ENCODE results near the gene ATR.
"Not testable (repeated sequence)": the region's sequence is repeated elsewhere in the genome, so short reads cannot be mapped to it uniquely, and the experiment has no call there.

The ATR gene

DNA sequence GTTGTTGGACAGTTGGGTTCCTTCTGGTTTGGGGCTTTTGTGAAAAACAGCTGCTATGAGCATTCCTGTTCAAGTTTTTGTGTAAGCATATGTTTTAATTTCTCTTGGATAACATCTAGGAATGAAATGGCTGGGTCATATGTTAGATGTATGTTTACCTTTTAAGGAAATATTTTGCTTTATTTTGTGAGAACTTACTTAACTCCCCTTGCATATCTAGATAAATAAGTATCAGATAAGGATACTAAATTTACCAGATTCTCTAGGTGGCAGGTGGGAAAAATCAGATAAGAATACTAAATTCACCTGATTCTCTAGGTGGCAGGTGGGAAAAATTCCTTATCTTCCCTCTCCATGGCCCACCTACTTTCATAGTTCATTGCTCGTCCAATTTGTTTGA, 16.6 kb upstream of the ATR start:
- DNase-seq (ENCODE audit: low read depth): no peak

DNA sequence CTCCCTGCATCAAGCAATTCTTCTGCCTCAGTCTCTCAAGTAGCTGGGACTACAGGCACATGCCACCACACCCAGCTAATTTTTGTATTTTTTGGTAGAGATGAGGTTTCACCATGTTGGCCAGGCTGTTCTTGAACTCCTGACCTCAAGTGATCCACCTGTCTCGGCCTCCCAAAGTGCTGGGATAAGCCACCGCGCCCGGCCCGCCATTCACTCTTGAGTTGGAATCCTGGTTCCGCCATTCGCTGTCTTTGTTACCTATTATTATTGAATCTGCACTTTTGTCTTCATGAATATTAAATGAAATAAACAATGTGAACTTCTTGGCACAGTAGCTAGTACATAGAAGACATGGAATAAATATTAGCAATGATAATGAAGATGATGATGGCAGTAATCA, 13.7 kb upstream of the ATR start:
- DNase-seq (ENCODE audit: low read depth): not testable (repeated sequence)

DNA sequence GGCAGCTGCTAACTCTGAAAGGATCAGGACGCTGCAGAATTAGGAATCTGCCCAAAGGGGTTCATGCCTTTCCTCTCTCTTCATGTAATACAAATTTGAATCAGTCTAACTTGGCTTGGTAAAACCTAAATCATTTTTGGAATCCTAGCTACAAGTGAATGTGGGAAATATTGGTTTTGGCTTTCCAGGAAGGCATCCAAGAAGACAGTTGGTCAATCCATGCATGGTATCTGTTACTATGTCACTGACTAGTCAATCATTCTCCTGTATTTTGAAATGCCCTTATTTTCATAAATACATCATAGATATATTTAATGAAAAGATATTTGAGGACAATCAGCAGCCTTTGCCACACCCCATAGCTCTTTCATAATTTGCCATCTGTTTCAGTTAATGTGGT, 10.2 kb upstream of the ATR start:
- DNase-seq (ENCODE audit: low read depth): no peak

DNA sequence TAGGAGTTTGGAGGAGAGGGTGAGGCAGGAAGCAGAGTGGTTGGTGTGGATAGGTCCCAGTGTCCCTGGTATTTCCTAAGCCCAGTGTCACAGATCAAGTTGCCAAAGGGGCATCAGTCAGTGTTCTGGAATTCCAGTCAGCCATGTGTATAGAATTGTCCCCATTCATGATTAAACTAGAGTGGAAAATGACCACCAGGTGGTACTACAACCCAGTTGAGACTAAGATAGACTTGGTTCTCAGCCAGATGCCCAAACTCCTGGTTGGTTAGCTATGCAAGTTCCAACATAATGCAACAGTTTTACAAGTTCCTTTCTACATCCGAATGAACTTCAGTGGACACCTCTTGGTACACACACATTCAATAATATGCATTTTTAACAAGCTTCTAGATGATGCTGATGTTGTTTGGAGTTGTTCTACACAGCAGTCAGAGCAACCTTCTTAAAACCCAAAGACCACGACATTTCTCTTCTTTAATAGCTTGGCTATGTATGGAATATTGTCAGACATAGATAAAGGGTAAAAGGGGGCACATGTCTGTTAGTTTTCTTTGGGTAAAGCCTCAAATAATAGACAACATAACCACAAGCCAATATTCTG, 8.4 kb upstream of the ATR start:
- no peak for DNase-seq (ENCODE audit: low read depth)

DNA sequence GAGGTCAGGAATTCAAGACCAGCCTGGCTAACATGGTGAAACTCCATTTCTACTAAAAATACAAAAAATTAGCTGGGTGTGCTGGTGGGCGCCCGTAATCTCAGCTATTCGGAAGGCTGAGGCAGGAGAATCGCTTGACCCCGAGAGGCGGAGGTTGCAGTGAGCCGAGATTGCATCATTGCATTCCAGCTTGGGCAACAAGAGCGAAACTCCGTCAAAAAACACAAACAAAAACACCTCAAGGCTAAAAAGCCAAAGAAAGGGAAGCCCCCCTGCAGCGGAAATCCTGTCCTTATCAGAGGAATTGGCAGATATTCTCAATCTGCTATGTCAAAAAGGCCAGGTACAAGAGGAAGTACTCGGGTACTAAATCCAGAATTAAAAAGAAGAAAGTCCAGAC, 2.5 kb upstream of the ATR start:
- not testable (repeated sequence) for DNase-seq (ENCODE audit: low read depth)

DNA sequence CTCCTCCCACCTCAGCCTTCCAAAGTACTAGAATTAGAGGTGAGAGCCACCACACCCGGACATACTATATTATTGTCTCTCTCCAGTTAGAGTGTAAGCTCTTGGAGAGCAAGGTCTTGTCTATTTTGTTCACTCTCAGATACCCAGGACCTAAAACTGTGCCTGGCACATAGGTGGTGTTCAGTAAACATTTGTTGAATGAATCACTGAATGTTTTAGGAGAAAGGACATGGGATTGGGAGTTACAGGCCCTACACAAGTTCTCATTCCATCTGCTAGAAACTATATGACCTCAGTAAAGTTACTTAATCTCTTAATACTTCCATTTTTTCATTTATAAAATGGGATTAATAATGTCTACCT, 1.5 kb upstream of the ATR start:
- DNase-seq (ENCODE audit: low read depth): no peak

DNA sequence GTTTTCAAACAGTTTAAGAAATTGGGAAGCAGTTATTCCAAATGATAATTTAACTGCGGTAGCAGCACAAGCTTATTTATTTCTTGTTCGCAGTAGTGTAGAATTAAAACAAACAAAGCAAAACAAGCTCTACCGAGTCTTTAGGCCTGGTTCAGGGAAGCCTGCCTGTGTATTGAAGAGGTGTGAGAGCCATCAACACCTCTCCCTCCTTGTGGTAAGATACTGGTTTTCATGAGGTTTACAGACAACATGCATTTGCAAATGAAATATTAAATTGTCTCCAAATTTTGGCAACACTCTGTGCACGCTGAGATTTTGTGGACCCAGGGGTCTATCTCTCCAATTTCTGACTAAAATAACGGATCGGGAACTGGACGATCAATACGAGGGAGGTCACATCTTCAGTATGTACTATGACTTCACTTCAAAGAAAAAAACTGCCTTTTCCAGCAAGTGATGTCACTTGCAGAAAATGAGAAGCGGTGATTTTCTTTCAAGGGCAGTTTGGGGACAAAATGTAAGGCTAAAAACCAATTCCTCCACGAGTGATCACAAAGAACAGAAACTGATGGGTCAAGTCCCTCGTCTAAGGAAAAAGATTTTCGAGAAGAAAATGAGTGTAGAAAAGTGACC, 721 bp downstream of the ATR start:
- no peak for DNase-seq (ENCODE audit: low read depth)

DNA sequence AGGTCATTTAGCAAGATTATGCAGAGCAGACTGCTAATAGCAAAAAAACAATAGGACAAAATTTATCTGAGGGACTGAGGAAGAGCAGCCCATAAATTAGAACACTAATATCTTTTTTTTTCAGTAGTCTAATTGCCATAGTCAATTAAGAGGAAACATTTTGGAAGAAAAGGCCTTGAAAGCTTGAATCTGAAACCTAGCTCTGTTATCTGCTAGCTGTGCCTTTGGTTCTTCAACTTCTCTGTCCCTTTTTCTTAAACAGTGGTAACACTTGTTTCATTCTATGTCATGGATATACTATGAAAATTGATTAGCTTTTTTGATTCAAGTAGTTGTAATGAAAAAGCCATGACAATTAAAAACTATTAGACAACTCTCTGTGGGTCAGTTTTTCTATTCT, 1.7 kb downstream of the ATR start:
- no peak for DNase-seq (ENCODE audit: low read depth)

DNA sequence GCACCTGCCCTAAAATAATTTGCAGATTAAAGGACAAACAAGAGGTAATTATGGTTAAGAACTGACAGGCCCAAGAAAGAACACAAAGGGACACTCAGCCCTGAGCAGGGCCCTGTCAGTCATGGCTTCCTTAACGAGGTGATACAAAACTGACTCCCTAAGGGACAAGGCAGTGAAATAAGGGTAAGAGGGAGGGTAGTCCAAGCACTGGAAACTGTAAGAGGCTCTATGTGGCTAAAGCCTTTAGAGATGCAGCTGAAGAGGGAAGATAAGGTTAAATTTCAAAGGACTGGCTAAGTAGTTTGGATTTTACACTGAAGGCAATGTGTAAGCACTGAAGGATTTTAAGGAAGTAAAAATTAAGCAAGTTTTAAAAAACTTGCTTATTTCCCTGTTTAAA, 3.9 kb downstream of the ATR start:
- DNase-seq (ENCODE audit: low read depth): no peak

DNA sequence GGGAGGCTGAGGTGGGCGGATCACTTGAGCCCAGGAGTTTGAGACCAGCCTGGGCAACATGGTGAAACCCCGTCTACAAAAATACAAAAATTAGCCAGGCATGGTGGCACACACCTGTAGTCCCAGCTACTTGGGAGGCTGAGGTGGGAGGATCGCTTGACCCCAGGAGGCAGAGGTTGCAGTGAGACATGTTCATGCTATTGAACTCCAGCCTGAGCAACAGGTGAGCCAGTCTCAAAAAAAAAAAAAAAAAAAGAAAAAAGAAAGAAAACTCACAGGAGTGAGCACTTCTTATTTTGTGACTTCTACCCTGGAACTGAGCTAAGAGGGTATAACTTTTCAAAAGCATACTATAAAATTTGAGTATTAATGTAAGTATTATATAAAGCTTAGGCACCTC, 4.3 kb downstream of the ATR start:
- DNase-seq (ENCODE audit: low read depth): not testable (repeated sequence)

DNA sequence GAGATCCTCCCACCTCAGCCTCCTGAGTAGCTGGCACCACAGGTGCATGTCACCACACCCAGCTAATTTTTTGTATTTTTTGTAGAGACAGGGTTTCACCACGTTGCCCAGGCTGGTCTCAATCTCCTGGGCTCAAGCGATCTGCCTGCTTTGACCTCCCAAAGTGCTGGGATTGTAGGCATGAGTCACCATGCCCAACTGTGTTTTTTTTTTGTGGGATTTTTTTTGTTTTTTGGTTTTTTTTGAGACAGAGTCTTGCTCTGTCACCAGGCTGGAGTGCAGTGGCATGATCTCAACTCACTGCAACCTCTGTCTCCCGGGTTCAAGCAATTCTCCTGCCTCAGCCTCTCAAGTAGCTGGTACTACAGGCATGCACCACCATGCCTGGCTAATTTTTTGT, 9.1 kb downstream of the ATR start:
- not testable (repeated sequence) for DNase-seq (ENCODE audit: low read depth)

DNA sequence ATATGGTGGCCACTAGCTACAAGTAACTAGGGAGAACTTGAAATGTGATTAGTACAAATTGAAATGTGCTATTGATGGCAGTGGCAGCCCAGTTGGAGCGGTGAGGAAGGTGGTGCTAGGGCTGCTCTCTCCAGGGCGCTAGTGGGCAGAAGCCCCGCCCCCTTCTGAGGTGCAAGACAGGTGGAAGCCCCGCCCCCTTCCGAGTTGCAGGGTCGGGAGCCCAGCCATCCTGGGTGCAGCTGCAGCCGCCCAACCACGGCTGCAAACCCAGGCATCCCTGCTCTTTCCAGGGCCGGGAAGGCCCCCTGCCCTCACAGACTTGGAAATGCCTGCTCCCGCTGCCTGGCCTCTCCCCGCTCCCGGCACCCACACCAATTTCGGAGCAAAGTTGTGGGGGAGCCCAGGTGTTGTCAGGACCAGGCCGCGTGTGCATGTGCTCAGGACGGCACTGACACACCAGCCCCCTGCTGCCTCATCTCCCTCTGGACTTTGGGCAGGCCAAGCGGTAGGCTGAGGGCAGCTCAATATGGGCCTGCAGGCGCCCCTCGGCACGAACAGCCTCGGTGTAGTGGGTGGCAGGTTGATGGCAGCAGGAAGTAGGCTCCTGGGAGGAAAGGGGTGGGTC, 10.0 kb downstream of the ATR start:
- no peak for DNase-seq (ENCODE audit: low read depth)

DNA sequence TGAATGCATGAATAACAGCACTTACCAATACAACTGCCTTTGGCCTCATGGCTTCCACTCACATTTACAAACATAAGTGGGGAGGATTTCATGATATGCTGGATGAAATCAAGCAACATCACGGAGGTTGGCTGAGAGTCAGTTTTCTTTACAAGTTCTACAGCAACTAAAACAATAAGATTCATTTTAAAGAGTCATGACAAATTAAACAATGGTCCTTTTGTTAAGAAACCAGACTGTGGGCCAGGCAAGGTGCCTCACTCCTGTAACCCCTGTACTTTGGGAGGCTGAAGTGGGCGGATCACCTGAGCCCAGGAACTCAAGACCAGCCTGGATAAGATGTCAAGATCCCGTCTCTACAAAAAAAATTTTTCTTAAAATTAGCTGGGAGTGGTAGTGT, 12.4 kb downstream of the ATR start:
- no peak for DNase-seq (ENCODE audit: low read depth)

DNA sequence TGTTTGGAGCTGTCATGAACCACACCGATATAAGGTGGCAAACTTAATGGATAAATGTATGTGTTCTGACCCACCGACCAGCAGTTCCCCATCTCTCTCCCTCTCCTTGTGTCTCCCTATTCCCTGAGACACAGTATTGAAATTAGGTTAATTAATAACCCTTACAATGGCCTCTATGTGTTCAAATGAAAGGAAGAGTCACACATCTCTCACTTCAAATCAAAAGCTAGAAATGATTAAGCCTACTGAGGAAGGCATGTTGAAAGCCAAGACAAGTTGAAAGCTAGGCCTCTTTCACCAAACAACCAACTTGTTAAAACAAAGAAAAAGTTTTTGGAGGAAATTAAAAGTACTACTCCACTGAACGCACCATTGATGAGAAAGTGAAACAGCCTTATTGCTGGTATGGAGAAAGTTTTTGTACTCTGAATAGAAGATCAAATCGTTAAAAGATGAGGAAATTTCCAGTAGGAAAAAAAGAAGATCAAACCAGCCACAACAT, 15.0 kb downstream of the ATR start:
- no peak for DNase-seq (ENCODE audit: low read depth)

DNA sequence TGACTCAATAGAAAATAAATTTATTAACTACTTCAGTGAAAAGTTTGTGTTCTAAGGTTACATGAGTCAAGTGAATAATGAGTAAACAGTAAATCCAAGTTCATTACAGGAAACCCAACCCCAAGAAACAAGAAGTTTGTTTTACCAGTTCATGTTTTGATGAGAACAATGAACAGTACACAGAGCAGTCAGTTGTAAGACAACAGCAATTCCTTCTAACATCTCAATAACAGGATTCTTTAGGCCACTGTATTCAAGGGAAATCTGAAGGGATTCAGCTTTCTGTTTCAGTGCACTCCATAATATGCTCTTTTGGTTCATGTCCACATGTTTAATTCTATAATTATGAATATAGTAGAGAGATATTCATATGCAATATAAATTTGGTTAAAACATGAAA, 18.4 kb downstream of the ATR start:
- DNase-seq (ENCODE audit: low read depth): no peak

DNA sequence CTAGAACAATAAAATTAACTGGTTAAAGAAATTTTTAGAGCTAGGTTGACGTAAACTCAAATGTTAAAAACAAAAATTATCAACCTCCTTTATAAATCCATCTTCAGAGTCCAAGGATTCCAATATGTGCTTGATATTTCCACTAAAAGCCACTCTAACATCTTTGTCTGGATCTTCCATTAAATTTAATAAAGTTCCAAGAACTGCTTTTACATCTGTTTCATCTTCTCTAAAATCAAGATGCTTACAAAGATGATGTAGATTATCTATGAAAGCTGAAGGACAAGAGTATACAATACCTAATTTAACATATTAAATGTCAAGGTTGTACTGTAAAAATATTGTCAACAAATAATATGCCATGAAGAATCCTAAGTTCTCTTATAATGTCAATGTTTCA, 24.8 kb downstream of the ATR start:
- no peak for DNase-seq (ENCODE audit: low read depth)

DNA sequence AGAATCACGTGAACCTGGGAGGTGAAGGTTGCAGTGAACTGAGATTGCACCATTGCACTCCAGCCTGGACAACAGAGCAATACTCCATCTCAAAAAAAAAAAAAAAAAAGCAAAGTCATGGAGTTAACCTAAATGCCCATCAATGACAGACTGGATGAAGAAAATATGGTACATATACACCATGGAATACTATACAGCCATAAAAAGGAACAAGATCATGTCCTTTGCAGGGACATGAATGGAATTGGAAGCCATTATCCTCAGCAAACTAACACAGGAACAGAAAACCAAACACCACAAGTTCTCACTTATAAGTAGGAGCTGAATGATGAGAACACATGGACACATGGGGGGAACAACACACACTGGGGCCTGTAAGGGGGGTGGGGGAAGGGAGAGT, 26.0 kb downstream of the ATR start:
- DNase-seq (ENCODE audit: low read depth): not testable (repeated sequence)

DNA sequence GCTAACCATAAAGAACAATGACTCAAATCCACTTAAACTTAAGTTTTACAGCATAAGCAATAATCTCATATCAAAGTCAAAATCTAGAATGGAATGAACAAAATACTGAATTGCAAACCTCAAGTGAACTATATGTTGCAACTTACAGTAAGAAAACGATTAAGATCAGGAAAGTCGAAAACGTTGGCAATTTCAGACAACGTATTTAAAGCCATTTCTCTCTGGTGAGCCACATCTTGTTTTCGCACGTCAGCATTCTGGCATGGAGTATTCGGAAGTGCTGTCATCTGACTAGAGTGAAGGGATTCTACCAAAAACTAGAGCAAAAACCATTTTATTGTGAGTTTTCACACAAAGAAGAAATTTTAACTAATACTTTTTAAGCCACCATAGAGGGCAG, 28.5 kb downstream of the ATR start:
- DNase-seq (ENCODE audit: low read depth): no peak

DNA sequence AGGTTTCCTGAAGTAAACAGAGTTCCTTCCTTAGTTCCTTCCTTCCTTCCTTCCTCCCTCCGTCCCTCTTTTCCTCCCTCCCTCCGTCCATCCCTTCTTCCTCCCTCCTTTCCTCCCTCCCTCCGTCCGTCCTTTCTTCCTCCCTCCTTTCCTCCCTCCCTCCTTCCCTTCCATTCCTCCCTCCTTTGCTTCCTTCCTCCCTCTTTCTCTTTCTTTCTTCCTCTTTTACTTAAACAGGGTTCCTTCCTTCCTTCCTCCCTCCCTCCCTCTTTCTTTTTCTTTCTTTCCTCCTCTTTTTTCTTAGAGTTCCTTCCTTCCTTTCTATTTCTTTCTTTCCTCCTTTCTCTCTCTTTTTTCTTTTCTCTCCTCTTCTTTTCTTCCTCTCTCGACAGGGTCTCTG, 35.2 kb downstream of the ATR start:
- DNase-seq (ENCODE audit: low read depth): no peak

DNA sequence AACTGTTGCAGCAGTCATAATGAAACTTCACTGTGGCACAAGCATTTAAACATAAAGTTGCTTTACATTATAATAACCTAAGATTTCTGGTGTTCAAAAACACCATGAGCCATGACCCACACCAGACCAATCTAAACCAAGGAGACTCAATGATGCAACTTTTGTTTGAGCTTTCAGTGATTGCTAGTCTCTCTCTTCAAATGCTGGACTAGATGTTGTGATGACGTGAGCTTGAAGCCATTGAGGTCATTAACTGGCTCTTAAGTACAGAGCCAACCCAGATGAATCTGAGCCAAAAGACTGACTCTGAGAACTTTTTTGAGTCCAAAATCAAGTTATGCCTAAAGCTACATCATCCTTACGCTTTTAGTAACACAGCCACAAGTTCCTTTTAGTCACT, 36.5 kb downstream of the ATR start:
- no peak for DNase-seq (ENCODE audit: low read depth)

DNA sequence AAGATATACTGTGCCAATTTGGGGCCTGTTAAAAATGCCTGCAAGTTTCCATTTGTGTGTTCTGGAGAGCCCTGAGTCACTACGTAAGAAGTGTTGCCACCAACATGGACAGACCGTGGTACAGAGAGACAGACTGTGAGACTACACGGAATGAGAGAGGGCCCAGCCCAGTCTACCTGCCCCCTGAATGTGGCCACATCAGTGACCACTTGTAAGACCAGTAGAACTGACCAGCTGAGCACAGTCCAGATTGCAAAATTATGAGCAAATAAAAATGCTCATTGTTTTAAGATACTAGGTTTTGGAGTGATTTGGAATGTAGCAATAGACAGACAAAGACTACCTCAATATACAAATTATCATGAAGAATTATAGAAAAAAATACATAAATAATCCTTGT, 42.0 kb downstream of the ATR start:
- DNase-seq (ENCODE audit: low read depth): no peak

DNA sequence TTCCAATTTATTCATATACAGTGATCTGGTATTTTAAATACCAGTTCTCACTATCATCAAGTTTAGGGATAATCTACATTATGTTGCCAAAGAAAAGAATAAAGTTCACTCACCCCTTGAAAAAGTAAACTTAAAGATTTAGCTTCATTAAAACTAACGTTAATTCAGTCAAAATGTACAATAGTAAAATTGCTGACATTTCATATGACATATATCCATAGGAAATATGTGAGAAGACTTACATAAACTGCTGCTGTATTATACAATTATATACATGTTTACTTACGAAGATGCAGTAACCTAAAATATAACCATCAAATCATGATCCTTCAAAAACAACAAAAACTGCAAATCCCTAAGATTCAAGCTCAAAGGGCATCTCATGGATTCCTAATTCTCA, 44.0 kb downstream of the ATR start:
- no peak for DNase-seq (ENCODE audit: low read depth)

DNA sequence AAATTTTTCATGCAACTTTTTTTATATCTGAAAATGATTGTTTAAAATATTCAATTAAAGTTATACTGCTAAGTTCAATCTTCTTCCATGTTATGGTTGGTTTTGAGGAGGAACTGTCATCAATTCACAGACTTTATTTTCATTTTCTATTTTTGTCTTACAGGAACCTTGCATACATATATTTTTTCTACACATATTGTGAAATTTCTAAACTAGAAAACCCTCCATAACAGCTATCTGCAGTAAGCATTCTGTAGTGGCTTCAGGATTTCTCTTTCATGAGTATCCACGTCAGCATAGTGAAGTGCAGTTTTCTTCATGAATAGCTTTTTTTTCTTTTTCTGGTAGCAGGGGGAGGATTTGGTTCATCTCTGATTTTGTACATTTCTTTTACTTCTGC, 48.2 kb downstream of the ATR start:
- no peak for DNase-seq (ENCODE audit: low read depth)
